Activated CD4-positive, alpha-beta T cell treated with anti-CD3 and anti-CD28 coated beads for 4 hours (primary cell): Measurements from ENCODE around the gene EIPR1.

Experiments
- DNase-seq, 2 donors: peaks; one replicate each; pipeline ENCODE4 v3.0.0-alpha.2; 2020

The EIPR1 gene

GRCh38 chr2:3322311-3322970, 55.2 kb downstream of the EIPR1 start:
- DNase-seq = no peak

- DNase-seq = no peak
Measured at GRCh38 chr2:3321825-3322224, 55.8 kb downstream of the EIPR1 start.

GRCh38 chr2:3320910-3321605, 56.6 kb downstream of the EIPR1 start:
- no peak for DNase-seq

GRCh38 chr2:3319745-3320566, 57.7 kb downstream of the EIPR1 start:
- DNase-seq = no peak

DNA sequence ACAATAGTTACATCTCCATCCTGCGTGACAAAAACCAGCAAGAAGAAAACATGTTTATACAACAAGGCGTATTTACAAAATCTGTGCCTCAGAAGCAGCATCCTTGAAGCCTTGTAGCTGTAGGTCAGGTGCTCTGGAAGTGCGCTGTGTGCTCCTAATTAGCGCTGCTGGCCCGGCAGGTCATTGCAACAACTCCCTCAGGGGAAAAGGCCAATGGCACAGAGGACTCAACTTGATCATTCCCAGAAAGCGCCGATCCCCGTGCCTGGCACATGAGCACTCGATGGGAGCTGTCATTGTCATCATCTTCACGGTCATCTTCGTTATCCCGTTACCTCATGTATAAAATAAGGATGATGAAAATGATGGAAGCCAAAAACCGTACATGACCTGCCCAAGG, 58.5 kb downstream of the EIPR1 start:
- no peak for DNase-seq

DNA sequence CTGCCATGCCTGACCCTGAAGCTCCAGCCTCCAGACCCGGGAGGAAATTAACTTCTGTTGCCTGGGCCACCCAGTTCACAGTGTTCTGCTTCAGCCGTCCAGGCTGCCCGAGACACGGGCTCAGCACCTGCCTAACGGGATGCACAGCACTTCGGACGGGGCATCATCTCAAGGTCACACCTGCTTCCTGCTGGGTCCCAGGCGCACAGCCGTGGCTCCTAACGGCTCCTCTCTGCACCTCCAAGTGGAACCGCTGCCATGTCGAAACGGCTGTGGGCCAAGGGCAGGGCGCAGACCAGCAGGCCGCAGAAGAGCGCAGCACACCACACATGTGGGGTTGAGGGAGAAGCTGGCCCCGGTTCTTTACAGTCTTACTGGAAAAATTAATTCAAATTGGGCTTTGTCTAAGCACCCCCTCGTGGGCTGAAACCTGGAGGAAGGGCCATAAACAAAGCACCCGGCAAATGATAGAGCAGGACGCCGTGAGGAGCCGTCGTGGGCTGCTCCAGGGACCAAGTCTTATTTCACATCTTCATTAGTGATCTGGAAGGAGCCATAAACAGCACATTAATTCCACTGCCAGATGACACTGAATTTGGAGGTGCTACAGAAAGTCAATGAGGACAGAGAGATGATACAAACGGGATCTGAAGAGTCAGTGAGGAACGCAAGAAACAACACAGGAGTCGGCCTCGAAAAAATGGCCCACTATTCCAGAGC, 59.6 kb downstream of the EIPR1 start:
- DNase-seq = no peak

GRCh38 chr2:3317277-3317685, 60.3 kb downstream of the EIPR1 start:
- DNase-seq = no peak

DNA sequence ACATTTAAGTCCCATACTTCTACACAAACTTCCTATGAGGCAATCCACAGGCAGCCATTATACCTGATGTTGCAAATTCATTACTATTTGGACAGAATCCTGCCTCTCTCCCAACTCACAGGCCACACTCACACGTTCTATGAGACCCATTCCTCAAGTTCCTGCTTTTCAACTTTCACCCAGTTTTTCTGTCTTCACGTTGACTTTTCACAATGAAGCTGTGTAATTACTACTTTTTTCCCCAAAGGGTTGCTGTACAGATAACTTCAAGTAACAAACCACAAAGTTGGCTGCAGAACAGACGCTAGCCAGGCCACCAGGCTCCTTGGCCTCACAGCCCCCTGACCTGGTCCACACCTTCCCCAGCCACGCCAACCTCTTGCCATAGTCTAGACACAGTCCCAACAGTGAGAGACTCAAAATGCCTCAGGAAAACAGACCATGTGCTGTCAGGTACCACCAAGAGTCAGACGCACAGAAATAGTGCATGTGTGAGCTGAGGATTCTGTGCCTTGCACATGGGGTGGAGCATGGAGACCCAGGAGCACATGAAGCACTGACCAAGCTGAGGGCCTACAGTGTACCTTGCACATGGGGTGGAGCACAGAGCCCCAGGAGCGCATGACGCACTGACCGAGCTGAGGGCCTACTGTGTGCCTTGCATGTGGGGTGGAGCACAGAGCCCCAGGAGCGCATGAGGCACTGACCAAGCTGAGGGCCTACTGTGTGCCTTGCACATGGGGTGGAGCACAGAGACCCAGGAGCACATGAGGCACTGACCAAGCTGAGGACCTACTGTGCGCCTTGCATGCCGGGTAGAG, 61.0 kb downstream of the EIPR1 start:
- no peak for DNase-seq

- DNase-seq = no peak
Measured at GRCh38 chr2:3314626-3315025, 63.0 kb downstream of the EIPR1 start.

DNA sequence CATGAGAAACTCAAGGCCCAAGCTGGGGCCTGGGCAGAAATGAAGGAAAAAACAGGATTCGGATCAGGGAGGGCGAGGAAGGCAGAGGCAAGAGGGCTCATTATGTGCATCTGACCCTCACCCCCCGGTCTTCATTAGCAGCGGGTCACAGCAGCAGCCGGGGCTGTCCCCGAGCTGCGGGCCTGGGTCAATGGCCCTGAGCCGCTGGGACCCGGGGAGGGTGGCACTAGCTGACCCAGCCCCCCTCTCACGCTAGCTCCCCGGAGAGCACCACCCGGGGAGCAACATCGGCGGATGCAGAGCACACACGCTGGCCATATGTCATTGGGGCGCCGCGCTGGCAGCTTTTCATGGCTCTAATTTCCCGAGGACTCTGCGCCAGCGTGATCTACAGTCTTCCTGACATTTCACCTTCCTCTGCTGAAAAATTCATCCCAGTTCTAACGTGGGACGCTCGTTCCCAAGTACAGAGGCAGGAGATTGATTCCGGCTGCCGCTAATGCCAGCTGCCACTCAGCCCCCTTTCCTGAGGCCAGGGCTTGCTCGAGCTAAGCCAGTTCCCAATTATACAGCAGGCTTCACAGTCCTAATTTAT, 63.7 kb downstream of the EIPR1 start:
- DNase-seq = no peak

GRCh38 chr2:3312576-3313345, 64.9 kb downstream of the EIPR1 start:
- no peak for DNase-seq

DNA sequence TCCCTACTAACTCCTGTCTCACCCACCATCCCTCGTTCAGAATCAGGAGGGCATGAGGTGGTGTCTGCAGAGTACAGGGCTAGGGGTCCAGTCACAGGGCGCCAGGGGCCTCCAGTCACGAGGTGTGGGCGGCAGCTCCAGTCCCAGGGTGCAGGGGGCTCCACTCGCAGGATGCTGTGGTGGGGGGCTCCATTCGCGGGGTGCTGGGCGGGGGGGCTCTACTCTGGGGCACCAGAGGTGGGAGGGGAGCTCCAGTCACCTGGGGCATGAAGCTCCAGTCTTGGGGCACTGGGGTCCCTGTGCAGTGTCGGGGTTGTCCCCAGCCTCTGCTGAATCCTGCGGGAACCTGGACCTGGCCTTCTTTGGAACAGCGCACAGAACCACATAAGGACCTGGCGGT, 66.0 kb downstream of the EIPR1 start:
- no peak for DNase-seq

- no peak for DNase-seq
Measured at GRCh38 chr2:3309496-3310355, 67.9 kb downstream of the EIPR1 start.

GRCh38 chr2:3307901-3308300, 69.7 kb downstream of the EIPR1 start:
- DNase-seq = no peak

DNA sequence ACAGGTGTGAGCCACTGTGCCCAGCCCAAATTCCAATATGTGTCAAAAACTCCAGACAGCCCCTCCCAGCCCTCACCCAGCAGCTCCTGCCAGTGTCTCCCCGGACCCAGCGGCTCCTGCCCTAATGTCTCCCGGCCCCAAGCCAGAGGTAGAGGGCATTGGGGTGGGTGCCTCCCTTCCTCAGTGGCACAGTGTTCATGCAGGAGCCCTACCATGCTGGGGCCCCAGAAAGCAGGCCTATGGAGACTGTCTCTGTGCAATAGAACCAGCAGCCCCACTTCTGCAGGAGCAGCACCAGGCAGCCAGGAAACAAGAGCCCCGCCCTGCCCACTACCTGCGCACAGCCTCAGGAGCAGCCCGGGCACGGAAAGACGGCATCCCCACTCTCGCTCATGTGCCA, 70.4 kb downstream of the EIPR1 start:
- no peak for DNase-seq

GRCh38 chr2:3305952-3306351, 71.7 kb downstream of the EIPR1 start:
- no peak for DNase-seq

DNA sequence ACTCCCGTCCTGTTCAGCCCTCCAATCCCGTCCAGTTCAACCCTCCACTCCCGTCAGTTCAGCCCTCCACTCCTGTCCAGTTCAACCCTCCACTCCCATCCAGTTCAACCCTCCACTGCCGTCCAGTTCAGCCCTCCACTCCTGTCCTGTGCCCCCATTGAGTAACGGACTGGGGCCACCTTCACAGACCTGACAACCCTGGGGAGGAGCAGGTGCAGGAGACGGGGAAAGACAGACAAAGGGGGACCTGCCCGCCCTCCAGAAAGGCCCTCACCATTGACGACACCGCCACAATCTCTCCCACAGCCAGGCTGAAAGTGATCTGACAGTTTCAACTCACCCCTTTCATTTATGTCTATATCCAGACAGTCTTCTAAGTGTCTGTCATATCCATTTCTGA, 72.2 kb downstream of the EIPR1 start:
- DNase-seq = no peak

- peak; percentile 72 to 80 for DNase-seq
Measured at GRCh38 chr2:3303583-3304406, 73.8 kb downstream of the EIPR1 start.
